ENCODE measurements around the gene AP3B1. TPM values are rescaled to one million over a fixed set of nuclear protein-coding genes. Genes with fewer than 3 reads are reported as not detected.

Gene AP3B1
- total RNA-seq, 2 donors from 2014 or later = 46.1 to 46.5 TPM

GRCh38 chr5:77995793-77996409 lies 298.6 kb downstream of the AP3B1 start:
- Mint-ChIP-seq H3K9me3 (no peaks in the 10 kb centered on the region), H3K36me3 (peaks cover 0 to 6% of the 10 kb centered on the region in 2 donors), H3K27ac (peak overlapping the region in 1 of 2 donors; percentile 47)
- ATAC-seq (no peak), DNase-seq (ENCODE audit: low spot score in 2 of 2) (no peak)

GRCh38 chr5:77994943-77995342 lies 299.6 kb downstream of the AP3B1 start:
- H3K27ac Mint-ChIP-seq = peak overlapping the region in 1 of 2 donors; percentile 87
- no peak for ATAC-seq
- H3K9me3 Mint-ChIP-seq = no peaks in the 10 kb centered on the region

GRCh38 chr5:77993855-77994318 lies 300.6 kb downstream of the AP3B1 start:
- ATAC-seq (no peak), DNase-seq (ENCODE audit: low spot score in 2 of 2) (no peak)
- Mint-ChIP-seq H3K9me3 (no peaks in the 10 kb centered on the region), H3K36me3 (no peaks in the 10 kb centered on the region), H3K27ac (no peak overlapping the region)

More at GRCh38 chr5:77994943-77995342, 299.6 kb downstream of the AP3B1 start:
- H3K36me3 Mint-ChIP-seq = peaks cover 0 to 6% of the 10 kb centered on the region in 2 donors
- DNase-seq (ENCODE audit: low spot score in 2 of 2) = no peak

- ATAC-seq (no peak), DNase-seq (ENCODE audit: low spot score in 2 of 2) (no peak)
- Mint-ChIP-seq H3K9me3 (no peaks in the 10 kb centered on the region), H3K36me3 (no peaks in the 10 kb centered on the region), H3K27ac (no peak overlapping the region)
Measured at GRCh38 chr5:77993141-77993854, 301.2 kb downstream of the AP3B1 start.

GRCh38 chr5:77991084-77991483 lies 303.4 kb downstream of the AP3B1 start:
- DNase-seq (ENCODE audit: low spot score in 2 of 2) (no peak), ATAC-seq (no peak)
- no peaks in the 10 kb centered on the region for H3K36me3 Mint-ChIP-seq
- H3K27ac Mint-ChIP-seq = no peak overlapping the region
- H3K9me3 Mint-ChIP-seq = no peaks in the 10 kb centered on the region

GRCh38 chr5:77990020-77990419 lies 304.5 kb downstream of the AP3B1 start:
- ATAC-seq (no peak), DNase-seq (ENCODE audit: low spot score in 2 of 2) (no peak)
- Mint-ChIP-seq H3K9me3 (no peaks in the 10 kb centered on the region), H3K27ac (peak overlapping the region in 1 of 2 donors; percentile 86), H3K36me3 (no peaks in the 10 kb centered on the region)

- no peak for ATAC-seq
- no peak for DNase-seq (ENCODE audit: low spot score in 2 of 2)
- Mint-ChIP-seq H3K9me3 (no peaks in the 10 kb centered on the region), H3K27ac (no peak overlapping the region), H3K36me3 (no peaks in the 10 kb centered on the region)
Measured at GRCh38 chr5:77987988-77988387, 306.5 kb downstream of the AP3B1 start.

GRCh38 chr5:77987331-77987730 lies 307.2 kb downstream of the AP3B1 start:
- ATAC-seq (no peak), DNase-seq (ENCODE audit: low spot score in 2 of 2) (no peak)
- Mint-ChIP-seq H3K36me3 (no peaks in the 10 kb centered on the region), H3K9me3 (no peaks in the 10 kb centered on the region), H3K27ac (no peak overlapping the region)

- no peak overlapping the region for H3K27ac Mint-ChIP-seq
- no peak for DNase-seq (ENCODE audit: low spot score in 2 of 2)
- H3K36me3 Mint-ChIP-seq = no peaks in the 10 kb centered on the region
- peak in 1 of 2 donors; percentile 18 for ATAC-seq
- no peaks in the 10 kb centered on the region for H3K9me3 Mint-ChIP-seq
Measured at GRCh38 chr5:77986261-77986660, 308.2 kb downstream of the AP3B1 start.

- no peak overlapping the region for H3K27ac Mint-ChIP-seq
- ATAC-seq (no peak), DNase-seq (ENCODE audit: low spot score in 2 of 2) (no peak)
- H3K9me3 Mint-ChIP-seq = no peaks in the 10 kb centered on the region
- H3K36me3 Mint-ChIP-seq = no peaks in the 10 kb centered on the region
Measured at GRCh38 chr5:77985247-77985646, 309.3 kb downstream of the AP3B1 start.

GRCh38 chr5:77984587-77984986 lies 309.9 kb downstream of the AP3B1 start:
- Mint-ChIP-seq H3K9me3 (no peaks in the 10 kb centered on the region), H3K27ac (no peak overlapping the region), H3K36me3 (no peaks in the 10 kb centered on the region)
- ATAC-seq (no peak), DNase-seq (ENCODE audit: low spot score in 2 of 2) (no peak)

GRCh38 chr5:77983482-77984199 lies 310.9 kb downstream of the AP3B1 start:
- no peaks in the 10 kb centered on the region for H3K9me3 Mint-ChIP-seq
- no peak overlapping the region for H3K27ac Mint-ChIP-seq
- no peaks in the 10 kb centered on the region for H3K36me3 Mint-ChIP-seq
- ATAC-seq (no peak), DNase-seq (ENCODE audit: low spot score in 2 of 2) (no peak)

GRCh38 chr5:77981820-77982219 lies 312.7 kb downstream of the AP3B1 start:
- peaks cover 0 to 5% of the 10 kb centered on the region in 2 donors for H3K36me3 Mint-ChIP-seq
- no peak overlapping the region for H3K27ac Mint-ChIP-seq
- no peaks in the 10 kb centered on the region for H3K9me3 Mint-ChIP-seq
- DNase-seq (ENCODE audit: low spot score in 2 of 2) (no peak), ATAC-seq (no peak)

- H3K36me3 Mint-ChIP-seq = peaks cover 0 to 11% of the 10 kb centered on the region in 2 donors
- no peak overlapping the region for H3K27ac Mint-ChIP-seq
- ATAC-seq (no peak), DNase-seq (ENCODE audit: low spot score in 2 of 2) (no peak)
- no peaks in the 10 kb centered on the region for H3K9me3 Mint-ChIP-seq
Measured at GRCh38 chr5:77974576-77974975, 319.9 kb downstream of the AP3B1 start.

- no peak overlapping the region for H3K27ac Mint-ChIP-seq
- peaks cover 0 to 11% of the 10 kb centered on the region in 2 donors for H3K36me3 Mint-ChIP-seq
- H3K9me3 Mint-ChIP-seq = no peaks in the 10 kb centered on the region
- ATAC-seq (peak in 1 of 2 donors; percentile 32), DNase-seq (ENCODE audit: low spot score in 2 of 2) (no peak)
Measured at GRCh38 chr5:77973253-77973609, 321.3 kb downstream of the AP3B1 start.

- ATAC-seq = peak; percentile 45 to 64
- H3K36me3 Mint-ChIP-seq = peaks cover 0 to 11% of the 10 kb centered on the region in 2 donors
- H3K27ac Mint-ChIP-seq = no peak overlapping the region
- DNase-seq (ENCODE audit: low spot score in 2 of 2) = peak in 1 of 2 donors; percentile 14
- H3K9me3 Mint-ChIP-seq = no peaks in the 10 kb centered on the region
Measured at GRCh38 chr5:77972469-77973252, 321.8 kb downstream of the AP3B1 start.

Measured in activated naive CD4-positive, alpha-beta T cell treated with anti-CD3 and anti-CD28 coated beads, Interleukin-2, amount 50 U/mL, for 72 hours (primary cell).